Pulmonary artery endothelial cell (primary cell): Measurements from ENCODE around the gene HS2ST1. TPM values are rescaled to one million over a fixed set of nuclear protein-coding genes. Genes with fewer than 3 reads are reported as not detected.

Source experiments
- DNase-seq: peaks from one replicate; pipeline ENCODE4 v3.0.0-alpha.2; 2011; ENCODE audit warnings: low read depth, low spot score
- total RNA-seq: library from RNA; depleted of rRNA; stranded (reverse); fragments of >200 nt; gene quantifications from 2 replicates; pipeline ENCODE4 v1.2.3, GENCODE V29; 2014

HS2ST1 gene
- total RNA-seq, 1 donor from 2014 or later, result 24.6 TPM

- no peak for DNase-seq
Measured at GRCh38 chr1:87156124-87156523, 241.7 kb downstream of the HS2ST1 start.

DNA sequence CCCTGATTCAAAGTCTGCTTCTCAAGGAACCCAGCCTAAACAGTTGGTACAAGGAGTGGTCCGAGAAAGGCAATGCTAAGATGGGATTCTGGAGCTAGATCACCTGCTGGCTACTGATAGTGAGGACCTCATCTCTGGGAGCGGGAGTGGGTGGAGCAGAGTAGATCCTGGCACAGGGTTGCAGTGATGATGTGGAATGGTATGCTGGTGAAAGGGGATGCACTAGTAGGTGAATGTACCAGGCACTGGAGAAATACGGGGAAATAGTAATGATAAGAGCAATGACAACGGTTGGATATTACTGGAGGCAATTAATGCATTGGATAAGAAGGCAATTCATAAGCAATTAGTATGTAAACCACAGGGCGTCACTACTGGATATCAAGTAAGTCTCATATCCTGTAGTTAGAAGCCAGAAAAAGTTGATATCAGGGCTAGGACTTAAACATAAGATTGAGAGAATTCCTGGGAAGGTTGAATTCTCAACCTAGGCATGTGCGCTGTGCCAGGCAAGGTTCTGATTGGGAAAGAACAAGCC, 245.0 kb downstream of the HS2ST1 start:
- DNase-seq, result no peak

Other genes with a start within 250 kb of the HS2ST1 start
- gene SH3GLB1, start 210.1 kb upstream of the HS2ST1 start, total RNA-seq, result 53.3 and 69.8 TPM in 2 replicates
- 187 and 193 TPM in 2 replicates for gene SELENOF, start 509 bp upstream of the HS2ST1 start, total RNA-seq